GM12875 (cell line): ENCODE measurements around the gene PTX4.

Source experiments
- H3K4me3 ChIP-seq: one replicate; pipeline ENCODE4 v1.5.1; 2011; ENCODE audit warnings: low read depth, low read length, control low read depth
- TF ChIP-seq, protein P1 (sequence below): IDR thresholded peaks from 2 replicates; pipeline ENCODE4 v1.5.1; 2011; ENCODE audit warnings: low read depth, mild to moderate bottlenecking, control low read depth, inconsistent platforms, low read length, moderate library complexity, borderline replicate concordance; ENCODE audit not compliant: insufficient read depth

PTX4 gene

DNA sequence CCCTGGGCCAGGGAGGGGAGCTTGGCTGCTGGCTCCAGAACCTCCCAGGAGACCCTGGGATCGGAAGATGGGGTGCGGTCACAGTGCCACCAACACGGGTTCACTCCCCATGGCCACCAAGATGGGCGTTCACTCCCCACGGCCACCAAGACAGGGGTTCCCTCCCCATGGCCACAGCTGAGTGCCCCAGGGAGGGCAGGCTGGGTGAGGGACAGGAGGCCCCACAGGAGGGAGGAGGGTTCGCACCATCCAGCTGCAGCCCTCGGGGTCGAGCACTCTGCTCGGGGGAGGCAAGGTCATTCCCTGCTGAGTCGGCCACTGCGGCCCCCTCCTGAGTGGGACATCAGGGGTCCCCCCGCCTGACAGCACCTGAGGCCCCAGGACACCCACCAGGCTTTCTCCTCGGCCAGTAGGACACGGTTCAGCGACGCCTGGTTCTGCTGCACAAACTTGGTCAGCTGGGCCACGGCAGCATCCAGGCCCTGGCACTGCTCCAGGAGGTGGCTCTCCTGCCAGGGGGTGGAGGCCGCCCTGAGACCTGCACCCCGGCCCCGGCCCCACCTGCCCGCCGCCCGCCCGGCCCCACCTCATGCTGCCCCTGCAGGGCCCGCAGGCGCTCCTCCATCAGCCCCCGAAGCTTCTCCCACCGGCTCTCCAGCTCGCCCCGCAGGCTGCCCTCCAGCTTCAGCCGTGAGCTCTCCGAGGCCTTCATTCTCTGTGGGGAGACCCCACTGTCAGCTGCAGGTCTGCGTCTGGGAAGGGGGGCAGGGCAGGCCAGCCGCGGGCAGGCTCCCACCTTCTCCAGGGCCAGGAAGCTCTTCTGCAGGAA lies 50.3 kb downstream of the PTX4 start:
- TF ChIP-seq, protein P1, sequence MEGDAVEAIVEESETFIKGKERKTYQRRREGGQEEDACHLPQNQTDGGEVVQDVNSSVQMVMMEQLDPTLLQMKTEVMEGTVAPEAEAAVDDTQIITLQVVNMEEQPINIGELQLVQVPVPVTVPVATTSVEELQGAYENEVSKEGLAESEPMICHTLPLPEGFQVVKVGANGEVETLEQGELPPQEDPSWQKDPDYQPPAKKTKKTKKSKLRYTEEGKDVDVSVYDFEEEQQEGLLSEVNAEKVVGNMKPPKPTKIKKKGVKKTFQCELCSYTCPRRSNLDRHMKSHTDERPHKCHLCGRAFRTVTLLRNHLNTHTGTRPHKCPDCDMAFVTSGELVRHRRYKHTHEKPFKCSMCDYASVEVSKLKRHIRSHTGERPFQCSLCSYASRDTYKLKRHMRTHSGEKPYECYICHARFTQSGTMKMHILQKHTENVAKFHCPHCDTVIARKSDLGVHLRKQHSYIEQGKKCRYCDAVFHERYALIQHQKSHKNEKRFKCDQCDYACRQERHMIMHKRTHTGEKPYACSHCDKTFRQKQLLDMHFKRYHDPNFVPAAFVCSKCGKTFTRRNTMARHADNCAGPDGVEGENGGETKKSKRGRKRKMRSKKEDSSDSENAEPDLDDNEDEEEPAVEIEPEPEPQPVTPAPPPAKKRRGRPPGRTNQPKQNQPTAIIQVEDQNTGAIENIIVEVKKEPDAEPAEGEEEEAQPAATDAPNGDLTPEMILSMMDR, result no peak
- no peak overlapping the region for H3K4me3 ChIP-seq

DNA sequence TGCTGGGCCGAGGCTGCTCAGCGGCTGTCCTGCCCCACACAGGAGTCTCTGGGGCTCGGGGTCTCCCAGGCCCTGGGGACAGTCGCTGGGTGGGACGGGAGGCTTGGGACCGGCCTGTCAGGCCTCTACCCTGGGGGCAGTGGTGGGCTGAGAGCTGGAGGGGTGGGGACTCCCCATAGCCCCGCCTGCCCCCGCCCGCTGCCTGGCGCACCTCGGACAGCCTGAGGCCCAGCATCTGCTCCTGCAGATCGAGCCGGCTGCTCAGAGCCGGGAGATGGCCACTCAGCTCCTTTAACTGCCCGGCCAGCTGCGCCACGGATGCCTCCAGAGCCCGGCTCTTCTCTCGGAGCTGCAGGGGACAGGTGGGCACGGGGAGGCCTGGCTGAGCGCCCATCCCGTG lies 51.1 kb downstream of the PTX4 start:
- TF ChIP-seq, protein P1, result no peak
- H3K4me3 ChIP-seq, result no peak overlapping the region

DNA sequence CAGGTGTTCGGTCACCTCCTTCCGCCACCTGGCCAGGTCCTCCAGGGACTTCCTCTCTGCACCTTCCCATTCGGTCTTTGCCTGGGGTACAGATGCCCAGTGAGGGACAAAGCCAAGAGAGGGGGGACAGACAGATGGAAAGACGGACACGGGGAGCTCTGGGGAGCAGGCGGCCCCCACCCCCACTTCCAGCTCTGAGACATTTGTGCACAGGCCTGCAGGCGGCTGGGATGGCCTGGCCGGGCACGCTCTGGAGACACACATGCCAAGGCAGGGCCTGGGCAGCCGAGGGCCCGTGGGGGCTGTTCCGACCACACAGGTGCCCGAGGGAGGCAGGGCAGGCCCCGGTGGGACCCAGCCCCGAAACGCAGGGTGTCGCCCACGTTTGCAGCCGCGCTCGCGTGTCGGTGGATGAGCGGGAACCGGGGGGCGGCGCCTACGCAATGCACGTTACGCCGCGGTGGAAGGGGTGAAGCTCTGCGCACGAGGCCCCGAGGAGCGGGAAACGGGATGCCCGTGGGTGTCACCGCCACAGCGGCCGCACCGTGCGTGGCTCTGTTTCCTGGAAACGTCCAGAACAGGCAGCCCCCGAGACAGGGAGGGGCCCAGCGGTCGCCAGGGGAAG lies 51.9 kb downstream of the PTX4 start:
- TF ChIP-seq, protein P1, result no peak
- H3K4me3 ChIP-seq, result no peak overlapping the region

DNA sequence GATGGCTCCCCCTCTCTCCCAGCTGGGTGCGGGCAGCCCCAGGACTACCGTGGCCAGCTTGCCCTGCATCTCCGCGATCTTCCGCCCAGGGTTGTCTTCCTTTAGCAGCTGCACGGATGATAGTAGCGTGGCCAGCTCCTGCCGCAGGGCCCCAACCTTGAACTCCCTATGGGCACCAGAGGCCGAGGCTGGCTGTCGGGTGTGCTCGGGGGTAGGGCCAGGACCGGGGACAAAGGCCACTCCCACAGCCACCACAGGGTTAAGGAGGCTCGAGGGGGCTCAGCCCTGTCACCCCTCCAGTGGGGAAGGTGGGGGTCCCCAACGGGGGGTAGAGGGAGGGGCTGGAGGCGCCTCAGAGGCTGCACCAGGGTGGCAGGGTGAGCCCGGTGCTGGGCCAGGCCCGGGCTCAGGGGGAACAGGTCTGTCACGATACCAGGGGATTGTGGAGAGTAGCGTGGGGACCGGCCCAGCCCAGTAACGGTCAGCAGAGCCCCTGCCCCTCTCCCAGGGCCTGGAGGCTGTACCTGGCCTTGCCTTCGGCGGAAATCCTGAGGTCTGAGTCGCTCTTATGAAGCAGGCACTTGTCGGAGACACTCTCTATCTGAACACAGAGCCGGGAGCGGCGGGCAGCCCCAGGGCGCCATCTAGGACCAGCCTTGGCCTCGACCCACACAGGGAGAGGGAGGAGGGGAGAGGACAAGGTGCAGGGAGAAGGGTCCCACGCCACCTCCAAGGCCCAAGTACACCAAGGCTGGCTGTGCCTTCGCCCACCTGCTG lies 52.6 kb downstream of the PTX4 start:
- H3K4me3 ChIP-seq, result no peak overlapping the region
- TF ChIP-seq, protein P1, result no peak
